Measurements from ENCODE around the gene EFHD1. TPM values are rescaled to one million over a fixed set of nuclear protein-coding genes. Genes with fewer than 3 reads are reported as not detected.

EFHD1 gene
- total and polyA plus RNA-seq, 9 of the 15 experiments (the other 6 are each of a cell fraction or from before 2014, with no cell fraction given): 0.66 to 9.1 (median 2.0) TPM

DNA sequence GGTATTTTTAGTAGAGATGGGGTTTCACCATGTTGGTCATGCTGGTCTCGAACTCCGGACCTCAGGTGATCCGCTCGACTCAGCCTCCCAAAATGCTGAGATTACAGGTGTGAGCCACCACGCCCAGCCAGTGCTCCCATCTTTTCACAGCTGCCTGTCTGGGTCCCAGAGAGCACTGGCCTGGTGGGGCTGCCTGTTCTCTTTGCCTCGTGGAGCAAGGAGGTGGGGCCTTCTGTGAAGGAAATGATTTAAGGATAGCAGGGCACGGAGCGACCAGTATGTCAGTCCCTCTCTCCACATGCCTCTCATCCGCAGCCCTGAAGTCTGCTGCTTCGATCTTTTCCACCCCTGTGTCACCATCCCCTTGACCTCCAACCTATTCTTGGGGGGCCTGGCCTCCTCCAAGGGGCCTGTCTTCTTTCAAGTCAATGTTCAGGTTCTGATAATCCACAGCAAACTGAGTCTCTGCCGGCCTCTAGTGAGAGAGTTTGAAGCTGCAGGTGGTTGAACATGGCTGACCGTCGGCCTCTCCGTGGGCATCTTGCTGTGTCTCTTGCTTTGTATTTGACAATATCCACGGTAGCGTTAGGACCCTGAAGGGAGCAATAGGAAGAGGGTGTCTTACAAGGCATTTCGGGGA lies 35.5 kb downstream of the EFHD1 start:
- no peak overlapping the region for H3K9ac ChIP-seq (ENCODE audit: insufficient read depth in 1 of 2, low read depth in 2 of 2, low read length in 2 of 2)
- H3K27ac ChIP-seq (ENCODE audit: extremely low read depth, low read depth, low read length): no peak overlapping the region
- WGBS (ENCODE audit: insufficient coverage, low coverage, missing lambda C conversion rate): 25% methylated on average over 17 of the region's 17 CpGs
- peak overlapping the region; percentile 25; the same call in 1 of the 2 replicates for H2AFZ ChIP-seq (ENCODE audit: low read depth, low read length)
- H3K4me2 ChIP-seq (ENCODE audit: insufficient read depth, low read length): no peak overlapping the region
- peaks cover 0 to 13% of the 10 kb centered on the region in 2 experiments; a peak in 3 of 5 replicates for H3K27me3 ChIP-seq (ENCODE audit: control insufficient read depth in 2 of 2, insufficient read depth in 2 of 2, low read length in 2 of 2)
- no peaks in the 10 kb centered on the region for H3K79me2 ChIP-seq (ENCODE audit: control insufficient read depth, insufficient read depth, low read length)
- ATAC-seq (peak; percentile 78; the same call in 2 of the 3 replicates), DNase-seq (ENCODE audit: extremely low read depth in 1 of 4, low spot score in 3 of 4) (peak in 2 of 4 experiments; percentile 19 to 26), FAIRE-seq (no peak)
- H3K4me3 ChIP-seq: no peak overlapping the region
- CTCF ChIA-PET (ENCODE audit: low intra/inter-chr PET ratio): interaction anchor here (2.2 kb wide), 1 partner anchor 63 kb away, joined by 12 read pairs; no protein-coding TSS in a partner anchor
- intact Hi-C loops (cut with micrococcal nuclease) (loop anchor here (1.0 kb wide), 1 partner anchor 63 kb away; no protein-coding TSS in a partner anchor), in situ Hi-C loops (cut with MboI) (no loop called here)
- H4K20me1 ChIP-seq (replicated peaks; ENCODE audit: control insufficient read depth, insufficient read depth, low read length): no peaks in the 10 kb centered on the region
- H3K9me1 ChIP-seq (ENCODE audit: control insufficient read depth, insufficient read depth, low read length): no peaks in the 10 kb centered on the region
- no TSS peak for BruUV-seq (replicated peaks)
- H3K9me3 ChIP-seq (replicated peaks; ENCODE audit: control insufficient read depth, insufficient read depth, low read depth, low read length): no peaks in the 10 kb centered on the region
- H3K4me1 ChIP-seq (replicated peaks in 1 of 2; ENCODE audit: control insufficient read depth in 2 of 2, insufficient read depth in 2 of 2, low read length in 2 of 2): no peaks in the 10 kb centered on the region; a peak in 2 of 5 replicates
- H3K36me3 ChIP-seq (ENCODE audit: control insufficient read depth, insufficient read depth, low read length): no peaks in the 10 kb centered on the region
- POLR2A ChIA-PET: interaction anchor here (0.9 kb wide), 1 partner anchor 23 kb away, joined by 3 read pairs; no protein-coding TSS in a partner anchor
- TF ChIP-seq RAD21 (CRISPR knock-in tag; conservative IDR thresholded peaks at IDR 0.05 in 1 of 2, IDR thresholded peaks at IDR 0.05 in 1 of 2): peak; percentile 23 to 48; a peak in 3 of 4 replicates
- TF ChIP-seq, protein P1, sequence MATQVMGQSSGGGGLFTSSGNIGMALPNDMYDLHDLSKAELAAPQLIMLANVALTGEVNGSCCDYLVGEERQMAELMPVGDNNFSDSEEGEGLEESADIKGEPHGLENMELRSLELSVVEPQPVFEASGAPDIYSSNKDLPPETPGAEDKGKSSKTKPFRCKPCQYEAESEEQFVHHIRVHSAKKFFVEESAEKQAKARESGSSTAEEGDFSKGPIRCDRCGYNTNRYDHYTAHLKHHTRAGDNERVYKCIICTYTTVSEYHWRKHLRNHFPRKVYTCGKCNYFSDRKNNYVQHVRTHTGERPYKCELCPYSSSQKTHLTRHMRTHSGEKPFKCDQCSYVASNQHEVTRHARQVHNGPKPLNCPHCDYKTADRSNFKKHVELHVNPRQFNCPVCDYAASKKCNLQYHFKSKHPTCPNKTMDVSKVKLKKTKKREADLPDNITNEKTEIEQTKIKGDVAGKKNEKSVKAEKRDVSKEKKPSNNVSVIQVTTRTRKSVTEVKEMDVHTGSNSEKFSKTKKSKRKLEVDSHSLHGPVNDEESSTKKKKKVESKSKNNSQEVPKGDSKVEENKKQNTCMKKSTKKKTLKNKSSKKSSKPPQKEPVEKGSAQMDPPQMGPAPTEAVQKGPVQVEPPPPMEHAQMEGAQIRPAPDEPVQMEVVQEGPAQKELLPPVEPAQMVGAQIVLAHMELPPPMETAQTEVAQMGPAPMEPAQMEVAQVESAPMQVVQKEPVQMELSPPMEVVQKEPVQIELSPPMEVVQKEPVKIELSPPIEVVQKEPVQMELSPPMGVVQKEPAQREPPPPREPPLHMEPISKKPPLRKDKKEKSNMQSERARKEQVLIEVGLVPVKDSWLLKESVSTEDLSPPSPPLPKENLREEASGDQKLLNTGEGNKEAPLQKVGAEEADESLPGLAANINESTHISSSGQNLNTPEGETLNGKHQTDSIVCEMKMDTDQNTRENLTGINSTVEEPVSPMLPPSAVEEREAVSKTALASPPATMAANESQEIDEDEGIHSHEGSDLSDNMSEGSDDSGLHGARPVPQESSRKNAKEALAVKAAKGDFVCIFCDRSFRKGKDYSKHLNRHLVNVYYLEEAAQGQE (IDR thresholded peaks at IDR 0.05; ENCODE audit: borderline replicate concordance): peak; percentile 22; the same call in 1 of the 2 replicates
- TF ChIP-seq, protein P1 (CRISPR knock-in tag; IDR thresholded peaks at IDR 0.05; ENCODE audit: low read depth): no peak
- TF ChIP-seq, protein P2, sequence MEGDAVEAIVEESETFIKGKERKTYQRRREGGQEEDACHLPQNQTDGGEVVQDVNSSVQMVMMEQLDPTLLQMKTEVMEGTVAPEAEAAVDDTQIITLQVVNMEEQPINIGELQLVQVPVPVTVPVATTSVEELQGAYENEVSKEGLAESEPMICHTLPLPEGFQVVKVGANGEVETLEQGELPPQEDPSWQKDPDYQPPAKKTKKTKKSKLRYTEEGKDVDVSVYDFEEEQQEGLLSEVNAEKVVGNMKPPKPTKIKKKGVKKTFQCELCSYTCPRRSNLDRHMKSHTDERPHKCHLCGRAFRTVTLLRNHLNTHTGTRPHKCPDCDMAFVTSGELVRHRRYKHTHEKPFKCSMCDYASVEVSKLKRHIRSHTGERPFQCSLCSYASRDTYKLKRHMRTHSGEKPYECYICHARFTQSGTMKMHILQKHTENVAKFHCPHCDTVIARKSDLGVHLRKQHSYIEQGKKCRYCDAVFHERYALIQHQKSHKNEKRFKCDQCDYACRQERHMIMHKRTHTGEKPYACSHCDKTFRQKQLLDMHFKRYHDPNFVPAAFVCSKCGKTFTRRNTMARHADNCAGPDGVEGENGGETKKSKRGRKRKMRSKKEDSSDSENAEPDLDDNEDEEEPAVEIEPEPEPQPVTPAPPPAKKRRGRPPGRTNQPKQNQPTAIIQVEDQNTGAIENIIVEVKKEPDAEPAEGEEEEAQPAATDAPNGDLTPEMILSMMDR (IDR thresholded peaks at IDR 0.05 in 2 of 3, conservative IDR thresholded peaks at IDR 0.05 in 1 of 3; ENCODE audit: insufficient read depth in 2 of 3, low read depth in 1 of 3, low read length in 3 of 3): peak; percentile 46 to 65 (median 61)
- no peak for TF ChIP-seq OTX1 (CRISPR knock-in tag; IDR thresholded peaks at IDR 0.05)
- peak in 1 of 3 experiments; percentile 25 for TF ChIP-seq YY1 (IDR thresholded peaks at IDR 0.05; ENCODE audit: borderline replicate concordance in 1 of 3, control insufficient read depth in 1 of 3, extremely low read depth in 1 of 3, insufficient read depth in 3 of 3, insufficient read length in 1 of 3, insufficient replicate concordance in 2 of 3, low read depth in 1 of 3, low read length in 2 of 3)
- 0 out of 2 replicates have a peak, but pooled peaks have one; percentile 12 for TF ChIP-seq SMC3 (conservative IDR thresholded peaks at IDR 0.05; ENCODE audit: insufficient read depth, low read depth, low read length)
- TF ChIP-seq BCL6 (CRISPR knock-in tag; IDR thresholded peaks at IDR 0.05): no peak

Measured in K562 (cell line).